CD8-positive, alpha-beta memory T cell (primary cell): ENCODE results near the gene STIMATE. TPM values are rescaled to one million over a fixed set of nuclear protein-coding genes. Genes with fewer than 3 reads are reported as not detected.

Experiments used
- CTCF ChIA-PET: fragments of 350-600 bp; sonication (Branson Sonifier 250); formaldehyde crosslinking; loops from one replicate; lab custom pipeline; 2021; ENCODE audit warnings: antibody characterized with exemption; lab: Charles Lee
- POLR2A ChIA-PET: fragments of 350-600 bp; sonication (Branson Sonifier 250); formaldehyde crosslinking; loops from one replicate; lab custom pipeline; 2021; ENCODE audit warnings: antibody characterized with exemption; lab: Charles Lee
- DNase-seq, 5 donors: peaks; one replicate each; pipeline versions ENCODE4 v3.0.0 to v3.0.0-alpha.2; 2020 to 2022; ENCODE audit warnings: mixed read lengths in 1 of 5
- H3K27ac ChIP-seq: one replicate; pipeline ENCODE4 v1.7.0; 2013; ENCODE audit warnings: low read depth, mild to moderate bottlenecking, low read length, moderate library complexity
- H3K27me3 ChIP-seq: 2 replicates; pipeline ENCODE4 v1.7.0; 2013; ENCODE audit warnings: low read length, mild to moderate bottlenecking; ENCODE audit not compliant: insufficient read depth, poor library complexity, severe bottlenecking
- H3K36me3 ChIP-seq: 2 replicates; pipeline ENCODE4 v1.7.0; 2013; ENCODE audit warnings: mild to moderate bottlenecking, low read length, moderate library complexity; ENCODE audit not compliant: insufficient read depth
- H3K4me1 ChIP-seq: 2 replicates; pipeline ENCODE4 v1.7.0; 2013; ENCODE audit warnings: mild to moderate bottlenecking, low read length, moderate library complexity; ENCODE audit not compliant: insufficient read depth
- H3K4me3 ChIP-seq: 2 replicates; pipeline ENCODE4 v1.7.0; 2013; ENCODE audit warnings: mild to moderate bottlenecking, low read length
- H3K9me3 ChIP-seq: 2 replicates; pipeline ENCODE4 v1.7.0; 2013; ENCODE audit warnings: mild to moderate bottlenecking, low read length
- H3K27ac Mint-ChIP-seq, 8 donors: one replicate each; pipeline ENCODE4 v1.8.0; 2020 to 2021; ENCODE audit warnings: mixed read lengths in 8 of 8, mild to moderate bottlenecking in 6 of 8, inconsistent platforms in 3 of 8, moderate library complexity in 3 of 8
- H3K27me3 Mint-ChIP-seq, 2 donors: one replicate each; pipeline ENCODE4 v1.8.0; 2020 to 2021; ENCODE audit warnings: mixed read lengths in 2 of 2, mild to moderate bottlenecking in 1 of 2, moderate library complexity in 1 of 2
- H3K36me3 Mint-ChIP-seq, 3 donors: one replicate each; pipeline ENCODE4 v1.8.0; 2020 to 2021; ENCODE audit warnings: mixed read lengths in 3 of 3, inconsistent platforms in 1 of 3, mild to moderate bottlenecking in 1 of 3
- H3K4me1 Mint-ChIP-seq, 3 donors: one replicate each; pipeline ENCODE4 v1.8.0; 2020 to 2021; ENCODE audit warnings: mixed read lengths in 3 of 3, inconsistent platforms in 1 of 3, mild to moderate bottlenecking in 1 of 3
- H3K4me3 Mint-ChIP-seq, 7 donors: one replicate each; pipeline ENCODE4 v1.8.0; 2020 to 2021; ENCODE audit warnings: mixed read lengths in 7 of 7, mild to moderate bottlenecking in 6 of 7, moderate library complexity in 4 of 7, inconsistent platforms in 2 of 7
- H3K9me3 Mint-ChIP-seq, 5 donors: one replicate each; pipeline ENCODE4 v1.8.0; 2020 to 2022; ENCODE audit warnings: mixed read lengths in 5 of 5, mild to moderate bottlenecking in 3 of 5, moderate library complexity in 2 of 5, inconsistent platforms in 1 of 5
- polyA plus RNA-seq: library from polyadenylated mRNA; unstranded; fragments of 300-500 nt; fragmentation: Illumina TruSeq; gene quantifications from one replicate; pipeline ENCODE4 v1.2.3, GENCODE V29; 2021
- total RNA-seq, 2 experiments: library from RNA; stranded (reverse); gene quantifications; one replicate each; pipeline ENCODE4 v1.2.3, GENCODE V29; 2021

STIMATE gene
- total and polyA plus RNA-seq, 3 experiments from 2014 or later = 10.8 to 39.1 (median 35.0) TPM

DNA sequence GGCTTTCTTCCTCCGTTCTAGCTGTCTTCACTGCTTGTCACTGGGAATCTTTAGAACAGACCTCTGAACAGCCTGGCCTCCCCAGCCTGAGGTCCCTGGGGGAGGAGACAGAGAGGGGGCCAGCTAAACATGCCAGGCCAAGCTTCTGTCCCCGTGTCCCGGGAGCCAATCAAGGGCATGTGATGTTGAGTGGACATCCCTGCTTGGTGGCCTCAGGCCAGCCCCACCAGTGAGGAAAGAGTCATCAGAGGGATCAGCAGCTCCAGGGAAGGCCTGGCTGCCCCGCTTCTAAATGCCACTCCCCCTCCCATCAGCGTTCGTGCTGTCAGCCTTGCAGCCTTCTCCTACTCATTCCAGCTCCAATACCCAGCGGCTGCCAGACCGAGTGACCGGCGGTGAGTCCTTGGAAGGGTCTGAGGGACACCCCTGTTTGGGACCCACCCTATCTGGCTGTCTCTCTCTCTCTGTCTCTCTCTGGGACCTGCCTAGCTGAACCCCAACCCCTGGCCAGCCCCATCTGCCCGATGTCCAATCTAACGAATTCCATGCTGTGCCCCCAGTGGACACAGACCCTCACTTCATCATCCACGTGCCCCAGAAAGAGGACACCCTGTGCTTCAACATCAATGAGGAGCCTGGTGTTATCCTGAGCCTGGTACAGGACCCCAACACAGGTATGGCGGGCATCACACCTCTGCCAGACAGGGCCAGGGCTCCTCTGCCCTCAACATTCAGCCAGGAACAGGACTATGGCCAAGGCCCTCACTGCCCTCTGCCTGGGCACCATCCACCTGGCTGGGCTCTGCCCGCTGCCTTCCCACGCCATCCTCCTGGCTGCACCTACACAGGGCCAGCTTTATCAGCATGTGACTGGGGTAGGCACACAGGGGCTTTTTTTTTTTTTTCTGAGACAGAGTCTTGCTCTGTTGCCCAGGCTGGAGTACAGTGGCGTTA, 109.4 kb downstream of the STIMATE start:
- Mint-ChIP-seq H3K27ac (no peak overlapping the region), H3K4me3 (no peak overlapping the region), H3K36me3 (no peaks in the 10 kb centered on the region), H3K27me3 (peaks cover 0 to 9% of the 10 kb centered on the region in 2 donors), H3K9me3 (peaks cover 0 to 2% (median 0%) of the 10 kb centered on the region in 5 donors), H3K4me1 (no peaks in the 10 kb centered on the region)
- no peaks in the 10 kb centered on the region for H3K4me1 ChIP-seq
- no peak overlapping the region for H3K4me3 ChIP-seq
- H3K27ac ChIP-seq = no peak overlapping the region
- ChIA-PET POLR2A (interaction anchor here (0.6 kb wide), 2 partner anchors 17 to 316 kb away, joined by 4 to 8 read pairs; no protein-coding TSS in a partner anchor), CTCF (interaction anchor here (0.8 kb wide), 1 partner anchor 10 kb away, joined by 3 read pairs; no protein-coding TSS in a partner anchor)
- no peaks in the 10 kb centered on the region for H3K9me3 ChIP-seq
- no peaks in the 10 kb centered on the region for H3K36me3 ChIP-seq
- DNase-seq = peak in 1 of 5 donors; percentile 30
- H3K27me3 ChIP-seq = no peaks in the 10 kb centered on the region

- DNase-seq = peak in 1 of 5 donors; percentile 18
- POLR2A ChIA-PET = interaction anchor here (0.6 kb wide), 1 partner anchor 16 kb away, joined by 8 read pairs; no protein-coding TSS in a partner anchor
- H3K27me3 ChIP-seq = no peaks in the 10 kb centered on the region
- no peaks in the 10 kb centered on the region for H3K36me3 Mint-ChIP-seq
- H3K27me3 Mint-ChIP-seq = peaks cover 0 to 9% of the 10 kb centered on the region in 2 donors
- H3K4me1 ChIP-seq = no peaks in the 10 kb centered on the region
- H3K27ac ChIP-seq = no peak overlapping the region
- H3K9me3 Mint-ChIP-seq = peaks cover 0 to 2% (median 0%) of the 10 kb centered on the region in 5 donors
- H3K4me1 Mint-ChIP-seq = no peaks in the 10 kb centered on the region
- H3K9me3 ChIP-seq = no peaks in the 10 kb centered on the region
- no peak overlapping the region for H3K4me3 ChIP-seq
- H3K27ac Mint-ChIP-seq = no peak overlapping the region
- H3K4me3 Mint-ChIP-seq = no peak overlapping the region
- CTCF ChIA-PET = interaction anchor here (0.8 kb wide), 1 partner anchor 11 kb away, joined by 3 read pairs; no protein-coding TSS in a partner anchor
- H3K36me3 ChIP-seq = no peaks in the 10 kb centered on the region
Measured at GRCh38 chr3:52787246-52787645, 110.1 kb downstream of the STIMATE start.

Other genes starting within 250 kb of the STIMATE start
- 10 to 100 TPM; 78.6 to 81.4 TPM for gene PBRM1, start 211.6 kb downstream of the STIMATE start, total RNA-seq
- gene PBRM1, start 211.6 kb downstream of the STIMATE start, polyA plus RNA-seq = 83.6 TPM
- 100 to 1,000 TPM; 229 to 233 TPM for gene GNL3, start 211.5 kb downstream of the STIMATE start, total RNA-seq
- 58.5 TPM for gene GNL3, start 211.5 kb downstream of the STIMATE start, polyA plus RNA-seq
- gene GLT8D1, start 191.8 kb downstream of the STIMATE start, total RNA-seq = 10 to 100 TPM; 34.9 to 42.4 TPM
- 60.0 TPM for gene GLT8D1, start 191.8 kb downstream of the STIMATE start, polyA plus RNA-seq
- 100 to 1,000 TPM; 154 to 156 TPM for gene SPCS1, start 191.4 kb downstream of the STIMATE start, total RNA-seq
- 357 TPM for gene SPCS1, start 191.4 kb downstream of the STIMATE start, polyA plus RNA-seq
- gene NEK4, start 126.6 kb downstream of the STIMATE start, total RNA-seq = 10 to 100 TPM; 33.5 to 35.7 TPM
- 11.4 TPM for gene NEK4, start 126.6 kb downstream of the STIMATE start, polyA plus RNA-seq
- gene ITIH1, start 119.9 kb downstream of the STIMATE start, total RNA-seq = not detected
- gene ITIH1, start 119.9 kb downstream of the STIMATE start, polyA plus RNA-seq = not detected
- not detected for gene ITIH3, start 102.8 kb downstream of the STIMATE start, total RNA-seq
- gene ITIH3, start 102.8 kb downstream of the STIMATE start, polyA plus RNA-seq = not detected
- 10 to 100 TPM; 10.9 to 11.2 TPM for gene ITIH4, start 66.9 kb downstream of the STIMATE start, total RNA-seq
- not detected for gene ITIH4, start 66.9 kb downstream of the STIMATE start, polyA plus RNA-seq
- 1 to 10 TPM in 1 of 2 experiments, under 1 TPM in 1; 0.79 to 1.5 TPM for gene MUSTN1, start 62.5 kb downstream of the STIMATE start, total RNA-seq
- gene MUSTN1, start 62.5 kb downstream of the STIMATE start, polyA plus RNA-seq = not detected
- gene SFMBT1, start 148.5 kb upstream of the STIMATE start, total RNA-seq = 10 to 100 TPM; 18.3 to 21.0 TPM
- 17.0 TPM for gene SFMBT1, start 148.5 kb upstream of the STIMATE start, polyA plus RNA-seq
- gene RFT1, start 232.9 kb upstream of the STIMATE start, total RNA-seq = 10 to 100 TPM; 52.7 to 58.5 TPM
- 31.3 TPM for gene RFT1, start 232.9 kb upstream of the STIMATE start, polyA plus RNA-seq